Stimulated activated CD4-positive, alpha-beta T cell treated with anti-CD3 and anti-CD28 coated beads, Interleukin-15, amount 100 ng/mL, for 1 hour (primary cell): ENCODE data around the gene CCL8.

Experiments used
- DNase-seq, 2 donors: peaks; one replicate each; pipeline ENCODE4 v3.0.0-alpha.2; 2020; ENCODE audit warnings: low read depth in 1 of 2, low spot score in 1 of 2

The CCL8 gene

DNA sequence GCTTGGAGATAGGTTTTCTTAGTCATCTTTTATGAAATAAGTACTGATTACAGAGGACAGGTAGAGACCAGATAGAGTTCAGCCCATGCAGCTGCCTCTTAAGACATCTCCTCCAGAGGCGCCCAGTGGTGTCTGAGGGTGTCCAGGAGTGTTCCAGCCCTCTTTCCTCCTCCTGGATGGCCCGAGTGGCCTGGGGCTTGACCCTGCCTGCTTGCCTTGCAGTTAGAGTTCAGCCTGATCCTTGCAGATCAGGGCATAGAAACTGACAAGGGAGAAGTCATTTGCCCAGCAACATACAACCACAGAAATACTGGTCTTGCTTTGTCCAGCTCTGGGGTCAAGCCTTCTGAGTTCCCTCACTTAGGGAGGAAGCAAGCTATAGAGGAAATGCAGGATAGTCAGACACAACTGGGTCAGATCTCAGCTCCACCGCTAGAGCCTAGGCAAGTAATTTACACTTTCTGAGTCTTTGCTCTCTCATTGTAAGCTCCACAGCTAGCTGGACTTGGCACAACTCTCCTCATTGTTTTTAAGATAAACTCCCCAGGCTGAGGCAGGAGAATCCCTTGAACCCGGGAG lies 47.4 kb downstream of the CCL8 start:
- no peak for DNase-seq

- DNase-seq, result no peak
Measured at GRCh38 chr17:34367486-34368195, 48.4 kb downstream of the CCL8 start.

- DNase-seq, result no peak
Measured at GRCh38 chr17:34368196-34368945, 49.1 kb downstream of the CCL8 start.

DNA sequence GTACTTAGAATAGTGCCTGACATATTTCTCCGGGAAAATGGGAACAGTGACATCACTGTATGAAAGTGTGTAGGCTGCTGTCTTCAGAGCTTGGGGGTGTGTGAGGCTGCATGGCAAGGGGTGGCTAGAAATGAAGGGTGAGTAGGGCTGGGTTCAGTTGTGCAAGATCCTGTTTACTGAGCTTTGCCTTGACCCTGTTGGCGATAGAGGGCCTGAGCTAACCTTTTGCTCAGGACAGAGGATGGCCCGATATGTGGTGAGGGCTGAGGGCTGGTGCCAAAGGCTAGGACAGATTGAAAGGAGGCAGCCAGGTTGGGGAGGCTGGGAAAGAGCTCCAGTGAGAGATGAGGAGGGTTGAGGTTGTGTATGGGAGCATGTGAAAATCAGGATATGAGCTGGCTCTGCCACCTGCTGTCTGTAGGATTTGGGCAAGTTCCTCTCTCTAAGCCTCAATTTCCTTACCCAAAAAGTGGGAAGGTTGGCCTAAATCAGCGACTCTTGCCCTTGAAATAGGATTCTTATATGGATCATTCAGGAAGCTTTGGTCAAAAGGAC lies 49.8 kb downstream of the CCL8 start:
- no peak for DNase-seq

DNA sequence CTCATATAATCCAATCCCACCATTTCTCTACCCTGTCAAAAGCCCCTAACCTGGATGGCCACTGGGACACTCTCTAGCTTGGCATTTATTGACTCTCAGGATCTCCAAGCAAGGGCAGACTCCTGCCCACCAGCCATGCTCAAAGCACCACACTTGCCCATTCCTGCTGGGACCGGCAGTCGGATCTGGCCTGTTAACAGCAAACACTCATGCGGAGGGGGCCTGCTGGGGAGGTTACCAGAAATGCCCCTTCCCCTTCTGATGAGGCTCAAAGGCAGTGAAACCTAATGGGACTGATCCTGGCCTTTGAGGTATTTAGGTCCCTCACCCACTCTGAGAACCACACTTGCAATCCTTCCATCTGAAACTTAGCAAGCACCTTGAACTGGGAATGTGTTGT lies 50.3 kb downstream of the CCL8 start:
- no peak for DNase-seq

GRCh38 chr17:34370376-34370996 lies 51.3 kb downstream of the CCL8 start:
- no peak for DNase-seq

- no peak for DNase-seq
Measured at GRCh38 chr17:34370997-34371395, 51.8 kb downstream of the CCL8 start.
